Measurements from ENCODE around the gene SRP14. TPM values are rescaled to one million over a fixed set of nuclear protein-coding genes. Genes with fewer than 3 reads are reported as not detected.

The SRP14 gene
- total RNA-seq, 2 donors from 2014 or later: 163 to 167 TPM

DNA sequence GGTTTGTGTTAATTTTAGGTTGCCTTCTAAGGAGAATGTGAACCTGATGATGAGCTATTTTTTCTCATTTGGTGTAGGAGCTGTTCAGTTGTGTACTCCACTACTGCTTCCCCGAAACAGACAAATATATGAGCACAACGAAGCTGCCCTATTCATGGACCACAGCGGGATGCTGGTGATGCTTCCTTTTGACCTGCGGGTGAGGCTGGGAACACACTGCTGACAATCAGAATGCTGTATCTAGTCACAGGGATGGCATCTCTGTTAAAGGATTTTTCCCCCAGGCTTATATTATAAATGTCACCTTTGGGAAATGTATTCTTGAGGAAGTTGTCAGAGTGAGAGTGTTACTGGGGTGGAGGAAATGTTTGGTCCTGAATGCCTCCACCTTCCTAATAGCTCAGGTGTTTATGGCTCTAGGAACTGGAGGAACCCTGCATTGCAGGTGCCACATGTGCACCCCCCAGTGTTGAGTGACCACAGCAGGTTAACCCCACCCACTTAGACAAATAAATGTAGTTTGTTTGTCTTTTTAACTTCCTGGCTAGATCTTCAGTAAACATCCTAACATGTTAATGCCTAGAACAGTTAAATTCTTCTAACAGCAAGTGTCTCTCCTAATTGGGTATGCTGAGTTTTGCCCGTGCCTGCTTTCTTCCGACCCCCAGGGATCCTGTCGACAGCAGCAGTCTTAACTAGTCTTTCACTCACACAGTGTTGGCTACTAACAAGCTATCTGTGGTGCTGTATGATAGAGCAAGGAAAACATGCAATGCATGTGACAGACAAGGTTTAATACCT, 35.7 kb downstream of the SRP14 start:
- Histone ChIP-seq H3K27me3 (no peaks in the 10 kb centered on the region), H3K36me3 (peaks cover 4% of the 10 kb centered on the region), H3K9ac (ENCODE audit: low read depth in 2 of 2, low read length in 2 of 2) (no peak overlapping the region), H3K9me3 (no peaks in the 10 kb centered on the region), H3K27ac (no peak overlapping the region), H3K4me1 (no peaks in the 10 kb centered on the region), H3K4me3 (no peak overlapping the region)
- TF ChIP-seq, protein P1, sequence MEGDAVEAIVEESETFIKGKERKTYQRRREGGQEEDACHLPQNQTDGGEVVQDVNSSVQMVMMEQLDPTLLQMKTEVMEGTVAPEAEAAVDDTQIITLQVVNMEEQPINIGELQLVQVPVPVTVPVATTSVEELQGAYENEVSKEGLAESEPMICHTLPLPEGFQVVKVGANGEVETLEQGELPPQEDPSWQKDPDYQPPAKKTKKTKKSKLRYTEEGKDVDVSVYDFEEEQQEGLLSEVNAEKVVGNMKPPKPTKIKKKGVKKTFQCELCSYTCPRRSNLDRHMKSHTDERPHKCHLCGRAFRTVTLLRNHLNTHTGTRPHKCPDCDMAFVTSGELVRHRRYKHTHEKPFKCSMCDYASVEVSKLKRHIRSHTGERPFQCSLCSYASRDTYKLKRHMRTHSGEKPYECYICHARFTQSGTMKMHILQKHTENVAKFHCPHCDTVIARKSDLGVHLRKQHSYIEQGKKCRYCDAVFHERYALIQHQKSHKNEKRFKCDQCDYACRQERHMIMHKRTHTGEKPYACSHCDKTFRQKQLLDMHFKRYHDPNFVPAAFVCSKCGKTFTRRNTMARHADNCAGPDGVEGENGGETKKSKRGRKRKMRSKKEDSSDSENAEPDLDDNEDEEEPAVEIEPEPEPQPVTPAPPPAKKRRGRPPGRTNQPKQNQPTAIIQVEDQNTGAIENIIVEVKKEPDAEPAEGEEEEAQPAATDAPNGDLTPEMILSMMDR (IDR thresholded peaks at IDR 0.05): no peak
- no peak for DNase-seq
- intact Hi-C loops (cut with DNase I): no loop called here

DNA sequence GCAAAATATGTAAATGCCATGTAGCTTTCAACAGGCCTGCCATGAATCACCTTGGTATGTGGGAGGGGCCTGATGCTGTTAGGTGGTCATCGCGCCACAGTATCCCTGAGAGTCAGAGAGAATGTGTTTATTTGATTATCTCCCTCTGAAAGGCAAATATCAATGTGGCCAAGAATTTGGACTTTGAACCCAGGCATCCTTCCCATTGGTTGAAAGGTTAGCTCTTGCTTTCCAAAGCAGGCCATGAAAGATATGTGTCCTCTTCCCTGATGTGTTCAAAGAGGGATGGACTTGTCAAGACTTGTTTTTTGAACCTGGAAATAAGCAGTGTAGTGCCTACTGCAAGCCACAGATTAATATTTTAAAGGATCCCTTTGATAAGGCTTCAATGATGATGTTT, 36.7 kb downstream of the SRP14 start:
- H3K4me1 ChIP-seq: no peaks in the 10 kb centered on the region
- TF ChIP-seq, protein P1 (IDR thresholded peaks at IDR 0.05): no peak
- H3K36me3 ChIP-seq: peaks cover 2% of the 10 kb centered on the region
- no peak overlapping the region for H3K27ac ChIP-seq
- peak; percentile 57 for DNase-seq
- no peak overlapping the region for H3K9ac ChIP-seq (ENCODE audit: low read depth in 2 of 2, low read length in 2 of 2)
- no peak overlapping the region for H3K4me3 ChIP-seq
- H3K27me3 ChIP-seq: no peaks in the 10 kb centered on the region
- no peaks in the 10 kb centered on the region for H3K9me3 ChIP-seq
- intact Hi-C loops (cut with DNase I): no loop called here

DNA sequence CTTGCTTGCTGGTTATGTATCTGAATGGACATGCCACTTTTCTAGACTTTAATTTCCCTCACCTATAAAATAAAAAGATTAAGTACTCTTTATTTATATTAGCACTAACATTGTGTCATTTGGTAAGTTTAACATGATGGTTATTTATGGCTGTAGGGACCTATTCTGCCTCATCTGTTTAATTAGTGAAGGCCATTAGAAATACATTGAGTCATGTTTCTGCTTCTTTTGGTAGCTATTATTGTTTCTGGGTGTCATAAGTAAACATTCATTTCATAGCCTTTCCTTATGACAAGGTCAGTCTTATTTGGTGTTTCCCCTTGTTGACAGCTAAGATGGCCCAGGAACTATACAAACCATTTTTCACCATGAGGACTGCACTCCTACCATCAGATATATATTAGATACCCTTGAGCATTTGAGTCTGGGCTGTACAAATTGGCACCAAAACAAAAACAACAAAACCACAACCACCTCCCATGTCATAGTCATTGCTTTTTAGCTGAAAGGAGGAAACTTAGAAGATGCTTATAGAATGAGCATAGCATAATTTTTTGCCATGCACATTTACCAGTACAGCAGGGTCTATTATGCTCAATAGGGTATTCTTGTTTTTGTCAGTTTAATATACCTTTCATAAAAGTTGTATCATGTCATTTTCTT, 39.3 kb downstream of the SRP14 start:
- no peaks in the 10 kb centered on the region for H3K9me3 ChIP-seq

DNA sequence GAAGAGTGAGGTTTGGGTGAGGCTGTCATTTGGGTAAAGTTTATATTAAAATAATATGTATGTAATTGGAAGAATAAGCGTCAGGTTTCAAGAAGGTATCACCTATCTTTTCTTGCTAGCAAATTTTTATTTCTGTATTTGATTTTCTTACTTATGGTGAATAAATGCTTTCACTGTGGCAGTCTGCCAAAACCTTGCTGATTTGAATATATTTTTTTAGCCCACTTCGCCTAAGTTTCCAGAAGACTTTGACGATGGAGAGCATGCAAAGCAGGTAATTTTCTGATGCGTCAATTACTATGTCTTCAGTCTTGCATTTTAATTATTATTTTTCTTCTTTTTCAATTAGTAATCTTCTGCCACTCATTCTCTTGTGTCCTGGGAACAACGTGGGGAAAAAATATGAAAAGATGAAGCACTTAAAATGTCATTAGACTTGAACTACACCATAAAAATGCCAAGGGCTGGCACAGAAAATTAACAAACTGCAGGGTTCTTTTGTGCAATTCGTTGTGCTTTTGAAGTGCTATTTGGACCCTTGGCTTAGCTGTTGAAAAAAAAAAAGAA, 40.4 kb downstream of the SRP14 start:
- intact Hi-C loops (cut with DNase I): no loop called here
- TF ChIP-seq, protein P1 (IDR thresholded peaks at IDR 0.05): no peak
- no peak for DNase-seq

More for the DNA sequence above, 39.3 kb downstream of the SRP14 start:
- Histone ChIP-seq H3K27me3 (no peaks in the 10 kb centered on the region), H3K9ac (ENCODE audit: low read depth in 2 of 2, low read length in 2 of 2) (no peak overlapping the region), H3K27ac (no peak overlapping the region), H3K4me3 (no peak overlapping the region), H3K4me1 (no peaks in the 10 kb centered on the region), H3K36me3 (no peaks in the 10 kb centered on the region)
- no peak for DNase-seq
- intact Hi-C loops (cut with DNase I): no loop called here
- TF ChIP-seq, protein P1 (IDR thresholded peaks at IDR 0.05): no peak

DNA sequence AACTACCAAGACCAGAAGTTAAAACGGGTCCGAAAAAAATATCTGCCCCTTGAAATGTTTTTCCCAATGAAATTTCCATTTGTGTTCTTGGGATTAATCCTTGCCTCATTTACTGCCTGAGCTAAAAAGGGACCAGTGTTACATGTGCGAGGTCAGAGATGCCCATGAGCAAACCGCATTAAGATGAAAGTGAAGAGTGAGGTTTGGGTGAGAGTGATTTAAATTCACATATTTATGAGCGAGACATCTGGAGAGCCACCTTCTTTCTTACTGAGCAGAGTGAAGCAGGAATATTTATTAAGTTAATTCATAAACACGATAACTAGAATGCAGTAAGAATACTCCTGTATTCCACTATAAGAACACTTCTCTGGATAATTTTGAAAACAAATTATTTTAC, 41.3 kb downstream of the SRP14 start:
- no peak for DNase-seq
- Histone ChIP-seq H3K9ac (ENCODE audit: low read depth in 2 of 2, low read length in 2 of 2) (no peak overlapping the region), H3K4me3 (no peak overlapping the region), H3K4me1 (no peaks in the 10 kb centered on the region), H3K9me3 (no peaks in the 10 kb centered on the region), H3K27me3 (no peaks in the 10 kb centered on the region), H3K36me3 (no peaks in the 10 kb centered on the region), H3K27ac (no peak overlapping the region)
- intact Hi-C loops (cut with DNase I): no loop called here
- TF ChIP-seq, protein P1 (IDR thresholded peaks at IDR 0.05): no peak

More for the DNA sequence above, 40.4 kb downstream of the SRP14 start:
- H3K36me3 ChIP-seq: no peaks in the 10 kb centered on the region
- H3K4me1 ChIP-seq: no peaks in the 10 kb centered on the region
- no peak overlapping the region for H3K4me3 ChIP-seq
- no peaks in the 10 kb centered on the region for H3K9me3 ChIP-seq
- H3K27ac ChIP-seq: no peak overlapping the region
- H3K27me3 ChIP-seq: no peaks in the 10 kb centered on the region
- no peak overlapping the region for H3K9ac ChIP-seq (ENCODE audit: low read depth in 2 of 2, low read length in 2 of 2)

Measured in colonic mucosa (tissue), 4 donors.